ELF-1 (cell line): ENCODE results near the gene PLEKHA4.

Source experiments
- DNase-seq: peaks from one replicate; pipeline ENCODE4 v3.0.0-alpha.2; 2016; ENCODE audit warnings: low read depth, low spot score

Gene PLEKHA4

DNA sequence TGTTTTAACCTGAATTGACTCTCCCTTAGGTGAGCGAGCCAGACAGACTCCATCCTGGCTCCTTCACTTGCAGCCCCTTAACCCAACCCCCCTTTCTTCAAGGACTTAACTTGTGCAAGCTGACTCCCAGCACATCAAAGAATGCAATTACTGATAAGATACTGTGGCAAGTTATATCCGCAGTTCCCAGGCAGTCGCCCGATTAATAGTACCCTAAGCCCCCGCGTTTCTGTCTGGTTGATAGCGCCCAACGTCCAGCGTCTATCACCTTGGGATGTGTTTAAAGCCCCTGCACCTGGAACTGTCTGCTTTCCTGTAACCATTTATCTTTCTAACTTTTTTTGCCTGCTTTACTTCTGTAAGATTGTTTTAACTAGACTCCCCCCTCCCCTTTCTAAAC lies 38.3 kb downstream of the PLEKHA4 start:
- DNase-seq: no peak

DNA sequence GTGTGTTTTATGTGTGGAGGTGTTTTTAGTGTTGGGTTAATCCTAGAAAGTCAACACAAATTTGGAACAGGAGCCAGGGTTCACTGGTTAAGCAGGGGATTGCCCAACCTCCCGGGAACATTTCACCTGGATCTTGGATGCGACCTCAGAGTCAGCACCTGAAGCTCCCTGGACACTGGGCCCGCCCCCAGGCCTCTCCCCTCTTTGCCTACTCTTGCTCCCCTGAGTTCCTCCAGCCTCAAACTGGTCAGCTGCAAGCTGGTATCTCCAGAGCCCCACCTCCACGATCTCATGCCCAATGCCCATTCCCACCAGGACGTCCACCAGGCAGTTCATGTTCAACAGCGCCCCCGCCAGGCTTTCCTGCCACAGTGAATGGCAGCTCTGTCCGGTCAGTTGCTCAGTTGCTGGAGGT lies 41.8 kb downstream of the PLEKHA4 start:
- DNase-seq: no peak

DNA sequence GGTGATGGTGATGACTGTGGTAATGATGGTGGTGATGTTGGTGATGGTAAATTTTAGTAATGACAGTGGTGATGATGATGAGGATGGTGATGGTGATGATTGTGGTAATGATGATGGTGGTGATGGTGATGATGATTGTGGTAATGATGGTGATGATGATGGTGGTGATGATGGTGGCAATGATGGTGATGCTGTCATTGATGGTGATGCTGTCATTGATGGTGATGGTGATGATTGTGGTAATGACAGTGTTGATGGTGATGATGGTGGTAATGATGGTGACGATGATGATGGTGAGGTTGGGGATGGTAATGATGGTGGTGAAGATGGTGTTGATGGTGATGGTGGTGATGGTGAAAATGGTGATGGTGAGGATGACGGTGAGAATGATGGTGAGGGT lies 45.9 kb downstream of the PLEKHA4 start:
- DNase-seq: no peak

DNA sequence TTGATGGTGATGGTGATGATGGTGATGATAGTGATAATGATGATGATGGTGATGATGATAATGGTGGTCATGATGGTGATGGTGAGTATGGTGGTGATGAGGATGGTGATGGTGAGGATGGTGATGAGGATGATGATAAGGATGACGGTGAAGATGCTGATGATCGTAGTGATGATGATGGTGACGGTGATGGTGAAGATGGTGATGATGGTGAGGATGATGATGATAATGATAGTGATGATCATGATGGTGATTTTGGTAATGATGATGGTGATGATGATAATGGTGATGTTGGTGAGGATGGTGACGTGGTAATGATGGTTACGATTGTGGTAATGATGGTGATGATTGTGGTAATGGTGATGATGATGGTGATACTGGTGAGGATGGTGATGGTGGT lies 46.8 kb downstream of the PLEKHA4 start:
- no peak for DNase-seq

DNA sequence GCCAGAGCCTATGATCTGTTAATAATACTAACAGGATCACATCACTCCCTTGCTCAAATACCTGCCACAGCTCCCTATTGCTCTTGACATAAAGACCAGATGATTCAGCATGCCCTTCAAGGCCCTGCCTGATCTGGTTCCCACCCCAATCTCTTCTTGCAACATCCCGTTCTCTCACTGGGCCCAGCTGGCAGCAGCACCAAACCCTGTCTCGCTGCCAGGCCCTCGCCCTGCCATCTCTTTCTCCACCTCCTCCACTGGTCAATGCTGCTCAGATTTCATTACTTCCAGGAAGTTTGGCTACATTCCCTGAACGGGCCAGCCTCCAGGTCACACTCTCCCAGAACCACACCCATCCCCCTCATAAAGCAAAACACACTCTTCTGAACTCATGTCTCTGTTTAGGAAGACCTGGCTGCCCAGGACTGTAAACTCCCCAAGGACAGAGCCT lies 49.0 kb downstream of the PLEKHA4 start:
- DNase-seq: no peak

DNA sequence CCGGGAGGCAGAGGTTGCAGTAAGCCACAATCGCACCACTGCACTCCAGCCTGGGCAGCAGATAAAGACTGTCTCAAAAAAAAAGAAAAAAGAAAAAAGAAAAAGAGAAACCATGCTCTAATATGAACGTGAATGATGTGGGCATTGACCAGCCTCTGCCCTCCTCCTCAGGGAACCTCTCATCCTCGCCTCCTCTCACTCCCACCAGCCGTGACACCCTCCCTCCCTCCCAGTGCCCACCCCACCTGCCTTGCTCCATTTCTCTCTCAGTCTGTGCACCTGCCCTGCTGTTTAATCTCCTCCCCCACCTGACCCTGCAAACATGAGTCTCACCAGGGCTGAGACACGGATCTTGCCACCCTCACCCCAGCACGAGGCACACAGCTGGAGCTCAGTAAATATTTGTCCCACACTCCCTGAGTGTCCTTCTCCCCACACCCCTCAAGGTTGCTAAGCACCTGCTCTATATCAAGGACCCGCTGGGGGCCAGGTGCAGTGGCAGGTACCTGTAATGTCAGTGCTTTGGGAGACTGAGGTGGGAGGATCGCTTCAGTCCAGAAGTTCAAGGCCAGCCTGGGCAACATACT lies 50.1 kb downstream of the PLEKHA4 start:
- DNase-seq: no peak

DNA sequence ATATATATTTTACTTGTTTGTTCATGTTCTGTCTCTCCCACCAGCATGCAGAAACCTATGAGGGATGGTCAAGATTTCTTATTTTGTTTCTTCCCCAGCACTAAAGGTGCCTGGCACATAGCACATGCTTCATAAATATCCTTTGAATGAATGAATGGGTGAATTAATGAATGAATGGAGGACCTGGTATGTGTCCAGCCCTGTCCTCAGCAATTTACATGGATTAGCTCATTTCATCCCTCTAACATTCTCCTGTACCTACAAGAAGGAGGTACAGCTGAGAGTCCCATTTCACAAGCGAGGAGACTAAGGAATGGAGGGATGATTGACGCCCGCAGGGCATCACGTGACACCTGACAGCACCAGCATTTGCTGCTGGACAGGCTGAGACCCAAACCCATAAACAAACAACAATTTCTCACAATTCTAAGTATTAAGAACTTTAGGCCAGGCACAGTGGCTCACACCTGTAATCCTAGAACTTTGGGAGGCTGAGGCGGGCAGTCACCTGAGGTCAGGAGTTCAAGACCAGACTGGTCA lies 50.8 kb downstream of the PLEKHA4 start:
- DNase-seq: no peak

DNA sequence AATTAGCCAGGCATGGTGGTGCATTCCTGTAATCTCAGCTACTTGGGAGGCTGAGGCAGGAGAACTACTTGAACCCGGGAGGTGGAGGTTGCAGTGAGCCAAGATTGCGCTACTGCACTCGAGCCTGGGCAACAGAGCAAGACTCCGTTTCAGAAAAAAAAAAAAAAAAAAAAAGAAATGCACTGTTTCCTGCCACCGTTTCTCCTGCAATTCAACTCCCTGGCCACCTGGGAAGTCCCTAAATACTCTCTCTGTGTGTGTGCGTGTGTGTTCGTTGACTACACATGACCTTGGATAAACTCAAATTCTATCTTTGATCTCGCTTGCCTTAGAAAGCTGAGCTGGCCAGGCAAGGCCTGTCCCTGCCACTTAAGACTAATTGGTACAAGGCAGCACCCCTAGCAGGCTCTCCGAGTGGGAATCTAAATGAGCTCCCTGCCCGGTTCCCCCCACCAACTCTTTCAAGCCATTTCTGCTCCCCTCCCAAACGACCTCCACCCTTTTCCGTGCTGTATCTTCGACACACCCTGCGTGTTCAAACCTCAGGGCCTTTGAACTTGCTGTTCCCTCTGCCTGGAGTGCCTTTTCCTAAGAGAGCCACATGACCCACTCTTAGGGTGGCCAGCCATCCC lies 52.4 kb downstream of the PLEKHA4 start:
- DNase-seq: no peak

DNA sequence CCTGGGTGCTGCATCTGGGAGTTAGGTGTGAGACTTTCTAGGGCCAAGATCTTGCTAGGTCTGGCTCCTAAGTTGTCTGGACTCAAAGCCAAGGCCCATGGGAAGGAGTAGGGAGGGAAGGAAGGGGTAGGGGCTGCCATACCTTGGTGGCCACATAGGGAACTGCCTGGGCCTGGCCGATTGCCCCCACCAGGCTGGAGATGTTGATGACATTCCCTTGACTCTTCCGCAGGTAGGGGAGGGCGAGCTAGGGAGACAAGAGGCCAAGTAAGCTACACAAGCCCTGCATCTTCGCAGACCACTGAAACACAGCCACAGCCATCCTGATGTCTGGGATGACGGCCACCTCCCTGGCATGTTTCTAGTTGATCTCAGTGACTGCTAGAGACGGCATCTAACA lies 53.5 kb downstream of the PLEKHA4 start:
- no peak for DNase-seq

DNA sequence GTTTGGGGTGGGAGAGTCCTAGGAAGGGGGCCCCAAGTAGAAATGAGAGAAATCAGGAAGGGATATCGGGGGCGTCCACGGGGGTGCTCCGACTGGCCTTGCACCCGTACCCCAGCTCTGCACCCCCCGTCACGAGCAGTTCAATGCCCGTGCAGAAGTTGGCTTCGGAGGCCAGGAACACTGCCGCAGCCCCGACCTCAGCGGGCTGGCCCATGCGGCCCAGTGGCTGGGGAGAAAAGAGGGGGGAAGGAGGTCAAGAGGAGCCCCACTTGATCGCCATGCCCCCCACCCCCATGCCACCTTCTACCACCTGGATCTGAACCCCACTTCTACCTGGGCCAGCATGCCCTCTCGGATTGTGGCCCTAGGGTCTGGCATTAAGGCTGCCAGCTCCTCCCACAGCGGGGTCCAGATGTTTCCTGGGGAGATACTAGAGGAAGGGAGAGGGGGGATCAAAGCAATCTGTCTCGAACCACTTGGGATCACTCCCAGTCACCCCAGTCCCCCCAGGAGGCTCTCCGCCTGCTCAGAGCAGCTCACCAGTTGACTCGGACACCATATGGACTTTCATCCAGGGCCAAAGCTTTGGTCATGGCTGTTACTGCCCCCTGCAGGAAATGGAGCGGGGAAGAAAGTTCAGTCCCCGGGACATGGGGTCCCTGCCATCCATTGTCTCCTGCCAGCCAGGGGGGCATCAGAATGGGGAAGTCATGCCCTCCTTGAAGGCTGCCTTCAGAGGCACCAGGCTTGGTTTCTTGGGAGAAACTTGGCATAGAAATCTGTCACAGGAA lies 55.1 kb downstream of the PLEKHA4 start:
- DNase-seq: peak; percentile 45

DNA sequence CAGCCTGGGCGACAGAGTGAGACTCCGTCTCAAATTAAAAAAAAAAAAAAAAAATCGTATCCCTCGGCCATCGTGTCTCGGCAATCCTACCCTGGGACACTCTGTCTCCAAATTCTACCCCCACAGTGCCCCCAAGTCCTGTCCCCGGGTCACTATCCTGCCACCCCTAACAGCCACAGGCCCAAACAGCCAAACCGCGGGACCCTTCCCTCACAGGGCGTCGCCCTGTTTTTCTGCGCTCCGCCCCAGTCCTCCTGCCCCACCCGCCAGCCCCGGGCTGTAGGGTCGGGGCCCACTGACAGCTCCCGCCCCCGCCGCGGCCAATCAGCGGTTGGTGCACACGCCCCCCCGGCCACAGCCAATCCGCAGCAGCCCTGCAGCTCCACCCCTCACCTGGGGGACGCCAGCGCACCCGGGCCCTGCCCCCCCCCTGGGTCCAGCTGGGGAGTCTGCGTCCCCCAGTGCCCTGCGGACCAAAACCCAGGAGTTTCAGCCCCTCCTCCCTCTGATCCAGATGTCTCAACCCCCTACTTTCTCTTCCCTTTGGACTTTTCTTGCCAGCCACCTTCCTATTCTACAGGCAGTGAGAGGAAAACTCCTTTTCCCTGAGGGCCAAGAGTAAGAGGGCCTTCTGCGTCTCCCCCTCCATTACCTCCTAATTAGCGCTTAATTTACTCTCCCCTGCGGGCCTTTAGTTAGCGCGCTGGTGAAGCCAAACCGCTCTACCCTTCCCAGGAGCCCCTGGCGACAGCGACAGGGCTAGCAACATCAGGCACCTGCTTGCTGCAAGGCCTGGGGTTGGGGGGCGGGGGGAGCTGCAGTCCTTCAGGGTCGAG lies 56.1 kb downstream of the PLEKHA4 start:
- peak; percentile 96 for DNase-seq

DNA sequence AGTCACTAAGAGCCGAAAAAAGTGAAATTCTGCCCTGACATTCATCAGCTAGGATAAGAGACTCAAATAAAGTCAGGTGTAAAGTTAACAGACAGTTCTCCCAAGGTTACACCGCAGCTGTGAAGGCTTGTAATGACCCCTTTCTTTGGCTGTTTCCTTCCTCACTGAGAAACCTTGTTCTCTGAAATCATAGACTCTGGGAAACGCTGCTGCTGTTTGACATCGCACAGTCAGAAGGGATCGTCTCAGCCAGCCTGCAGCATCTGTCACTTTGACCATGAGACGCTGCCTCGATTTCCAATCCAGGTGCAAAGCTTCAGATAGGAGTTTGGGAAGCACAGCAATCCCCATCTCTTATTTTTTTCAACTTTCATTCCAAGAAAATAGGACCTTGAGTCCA lies 58.3 kb downstream of the PLEKHA4 start:
- DNase-seq: no peak

DNA sequence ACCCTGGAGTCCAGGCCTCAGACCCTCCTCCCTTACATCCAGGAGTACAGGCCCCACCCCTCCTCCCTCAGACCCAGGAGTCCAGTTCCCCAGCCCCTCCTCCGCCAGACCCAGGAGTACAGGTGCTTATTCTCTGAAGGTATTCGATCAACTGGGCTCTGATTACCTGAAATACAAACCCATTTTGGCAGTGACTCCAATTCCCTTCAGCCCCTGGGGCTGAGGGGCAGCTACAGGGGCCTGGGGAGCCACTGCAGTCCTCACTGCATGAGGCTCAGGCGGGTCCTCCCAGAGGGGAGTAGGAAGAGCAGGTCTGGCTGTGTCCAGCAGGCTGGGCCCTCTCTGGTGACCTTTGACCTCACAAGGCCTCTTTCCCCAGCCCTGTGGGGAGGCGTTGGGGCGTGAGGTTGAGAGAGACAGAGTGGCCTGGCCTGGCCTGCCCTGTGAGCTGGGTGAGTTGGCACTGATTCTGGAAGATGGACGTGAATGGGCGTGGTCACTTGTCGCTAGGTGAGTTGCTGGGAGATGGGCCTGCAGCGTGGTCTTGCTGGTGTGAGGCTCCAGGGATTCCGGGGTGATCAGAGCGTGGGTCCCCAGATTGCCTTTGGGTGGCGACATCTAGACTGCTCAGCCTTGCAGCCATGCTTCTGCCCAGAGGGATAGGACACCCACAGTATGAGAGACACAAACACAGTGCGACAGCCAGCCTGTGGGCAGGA lies 60.7 kb downstream of the PLEKHA4 start:
- DNase-seq: peak; percentile 47

DNA sequence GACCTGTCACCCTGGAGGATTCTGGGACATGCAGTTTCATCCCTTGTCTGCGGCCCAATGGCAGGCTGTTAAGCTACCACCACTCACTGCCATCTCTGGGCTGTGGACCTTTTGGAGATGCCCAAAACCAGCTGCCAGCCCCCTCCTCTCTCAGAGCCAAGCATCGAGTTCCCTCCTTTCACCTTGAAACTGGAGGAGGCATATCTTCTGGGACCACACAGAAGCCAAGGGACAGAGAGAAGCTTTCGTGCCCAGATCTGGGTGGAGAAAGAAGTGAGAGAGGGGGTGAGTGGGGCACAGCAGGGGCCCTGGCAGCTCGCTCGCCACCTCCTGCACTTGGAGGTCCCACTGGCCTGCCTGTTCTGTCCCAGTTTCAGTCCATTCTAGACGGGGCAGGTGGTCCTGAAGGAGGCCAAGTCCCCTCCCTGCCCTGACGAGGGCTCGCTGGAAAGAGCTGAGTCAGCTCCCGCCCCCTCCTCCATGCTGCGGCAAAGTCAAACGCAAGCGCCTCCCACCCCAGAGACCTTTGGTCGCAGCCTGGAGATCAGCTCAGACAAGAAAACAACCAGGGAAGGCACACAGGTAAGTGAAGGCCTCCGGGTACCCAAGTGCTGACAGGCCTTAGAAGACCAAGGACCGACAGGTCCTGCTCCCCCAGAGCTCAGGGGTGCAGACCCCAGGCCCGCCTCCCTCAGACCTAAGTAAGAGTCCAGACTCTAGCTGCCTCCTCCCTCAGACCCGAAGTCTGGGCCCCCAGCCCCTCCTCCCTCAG lies 61.4 kb downstream of the PLEKHA4 start:
- peak; percentile 81 for DNase-seq

DNA sequence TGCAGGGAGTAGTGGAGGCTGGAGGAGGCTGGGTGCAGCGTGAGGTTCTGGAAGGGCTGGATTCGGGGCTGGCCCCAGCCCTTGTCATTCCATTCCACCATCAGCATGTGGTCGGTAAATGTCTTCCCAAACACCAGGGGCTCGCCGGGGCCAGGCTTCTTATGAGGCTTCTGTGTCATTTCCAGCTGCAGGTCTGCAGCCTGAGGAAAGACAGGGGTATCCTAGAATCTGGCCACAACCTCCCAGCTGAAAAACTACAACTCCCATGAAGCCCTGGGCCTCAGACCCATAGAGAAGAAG lies 61.9 kb downstream of the PLEKHA4 start:
- DNase-seq: peak; percentile 90

DNA sequence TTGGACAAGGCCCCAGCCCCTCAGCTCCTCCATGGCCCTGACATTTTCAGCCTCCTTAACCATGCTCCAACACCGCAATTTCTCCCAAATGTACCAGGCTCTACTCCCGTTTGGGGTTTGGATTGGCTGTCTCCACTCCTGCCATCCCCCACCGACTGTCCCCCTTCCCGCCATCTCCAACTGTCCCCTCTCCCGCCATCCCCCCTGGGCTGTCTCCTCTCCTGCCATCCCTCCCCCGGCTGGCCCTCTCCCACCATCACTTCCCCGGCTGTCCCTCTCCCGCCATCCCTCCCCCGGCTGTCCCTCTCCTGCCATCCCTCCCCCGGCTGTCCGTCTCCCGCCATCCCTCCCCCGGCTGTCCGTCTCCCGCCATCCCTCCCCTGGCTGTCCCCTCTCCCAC lies 63.0 kb downstream of the PLEKHA4 start:
- no peak for DNase-seq

DNA sequence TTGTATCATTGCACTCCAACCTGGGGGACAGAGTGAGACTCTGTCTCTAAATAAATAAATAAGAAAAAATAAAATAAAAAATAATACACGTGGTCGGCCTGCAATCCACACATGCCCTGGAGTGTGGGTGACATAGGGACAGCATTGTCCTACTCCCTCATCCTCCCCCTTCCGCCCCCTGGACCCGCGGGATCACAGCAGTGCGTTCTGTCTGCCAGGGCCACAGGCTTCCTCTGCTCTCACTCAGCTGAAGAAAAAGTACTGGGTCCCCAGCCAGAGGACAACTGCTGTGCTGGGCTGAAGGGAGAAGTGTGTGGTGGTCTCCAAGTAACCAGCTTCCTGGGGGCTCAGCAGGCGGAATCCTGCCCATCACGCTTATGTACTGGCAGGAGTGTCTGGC lies 63.9 kb downstream of the PLEKHA4 start:
- DNase-seq: no peak

DNA sequence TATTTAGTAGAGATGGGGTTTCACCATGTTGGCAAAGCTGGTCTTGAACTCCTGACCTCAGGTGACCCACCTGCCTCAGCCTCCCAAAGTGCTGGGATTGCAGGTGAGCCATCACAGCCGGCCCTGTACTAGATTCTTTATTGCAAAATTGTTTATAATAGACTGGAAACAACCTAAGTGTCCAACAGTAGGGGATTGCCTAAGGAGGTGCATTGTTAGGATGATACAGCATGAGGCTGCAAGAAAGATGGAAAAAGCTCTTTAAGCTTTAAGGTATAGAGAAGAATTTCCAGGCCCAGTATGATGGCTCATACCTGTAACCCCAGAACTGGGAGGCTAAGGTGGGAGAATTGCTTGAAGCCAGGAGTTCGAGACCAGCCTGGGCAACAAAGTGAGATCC lies 65.8 kb downstream of the PLEKHA4 start:
- DNase-seq: no peak

DNA sequence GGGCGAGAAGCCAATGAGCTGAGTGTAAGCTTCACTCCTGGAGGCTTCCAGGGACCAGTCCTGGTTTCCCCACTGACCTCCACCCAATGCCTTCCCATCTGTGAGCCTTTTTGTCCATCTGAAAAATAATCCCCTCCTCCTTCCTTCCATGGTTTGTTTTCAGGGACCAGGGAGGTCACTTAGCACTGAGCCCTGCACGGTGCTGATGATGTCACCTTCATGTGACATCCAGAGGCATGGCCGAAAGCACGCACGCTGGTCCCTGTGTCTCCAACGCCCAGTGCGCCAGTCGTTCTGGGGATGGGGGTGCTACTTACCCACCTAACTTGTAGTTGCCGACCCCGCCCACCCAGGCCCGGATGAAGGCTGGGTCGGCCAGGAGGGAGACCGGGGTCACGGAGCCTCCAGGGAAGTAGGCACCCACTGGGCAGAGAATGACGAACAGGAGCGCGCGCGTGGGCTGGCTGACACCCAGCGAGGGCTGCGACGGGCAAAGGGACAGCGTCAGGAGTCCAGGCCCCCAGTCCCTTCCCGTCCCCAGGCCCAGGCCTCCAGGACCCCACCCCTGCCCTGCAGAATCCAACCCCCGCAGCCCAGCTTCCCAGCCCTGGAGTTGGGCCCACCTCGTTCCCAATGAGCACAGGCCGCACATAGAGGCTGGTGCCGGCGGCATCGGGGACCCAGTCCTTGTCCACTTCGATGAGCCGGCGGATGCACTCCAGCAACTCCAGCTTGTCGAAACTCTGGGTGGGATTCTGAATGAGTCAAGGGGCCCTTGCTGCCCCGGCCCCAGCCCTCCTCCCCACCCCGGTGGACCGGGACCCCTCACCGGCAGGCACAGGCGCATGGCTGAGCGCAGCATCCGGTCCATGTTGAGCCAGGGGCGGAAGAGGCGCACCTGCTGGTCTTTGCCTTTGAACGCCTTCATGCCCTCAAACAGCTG lies 68.8 kb downstream of the PLEKHA4 start:
- DNase-seq: no peak
